HG02571 (cell line): ENCODE data around the gene CHIT1.

Source experiments
- ATAC-seq: cut with Tn5 transposase; IDR thresholded peaks from one replicate; pipeline ENCODE4 v1.9.1; 2021; ENCODE audit warnings: mild to moderate bottlenecking, moderate library complexity; ENCODE audit not compliant: unreplicated experiment

Gene CHIT1

DNA sequence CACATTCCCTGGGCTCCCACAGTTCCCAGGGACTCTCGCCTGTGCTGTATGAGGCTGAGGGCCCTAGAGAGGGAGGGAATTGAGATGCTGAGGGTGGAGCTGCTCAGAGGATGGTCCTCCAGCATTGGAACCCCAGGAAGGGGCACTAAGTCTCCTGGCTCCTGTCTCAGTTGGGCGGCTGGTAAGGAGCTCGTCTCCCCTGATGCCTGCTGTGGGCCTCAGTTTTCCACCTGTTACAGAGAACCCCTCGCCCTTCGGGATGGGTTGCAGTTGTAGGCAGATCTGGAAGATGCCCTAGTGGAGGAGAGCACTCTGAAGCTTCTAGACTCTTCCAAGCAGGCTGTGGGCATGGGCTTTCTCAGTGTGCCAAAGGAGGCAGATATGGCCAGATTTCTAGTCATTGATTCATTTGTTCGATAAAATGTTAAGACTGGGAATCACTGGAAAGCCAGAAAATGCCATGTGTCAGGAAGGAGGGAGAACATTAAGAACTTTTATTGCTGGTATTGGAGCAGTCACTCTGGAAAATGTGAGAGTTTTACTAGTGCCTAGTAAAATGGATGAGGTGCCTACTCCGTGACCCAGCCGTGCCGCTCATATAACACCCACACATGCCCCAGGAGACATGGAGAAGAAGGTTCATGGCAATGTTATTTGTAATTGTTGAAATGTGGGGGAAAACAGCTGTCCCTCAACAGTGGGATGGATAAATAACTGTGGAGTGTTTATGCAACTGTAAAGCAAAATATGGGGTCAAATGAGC lies 53.0 kb downstream of the CHIT1 start:
- no peak for ATAC-seq

DNA sequence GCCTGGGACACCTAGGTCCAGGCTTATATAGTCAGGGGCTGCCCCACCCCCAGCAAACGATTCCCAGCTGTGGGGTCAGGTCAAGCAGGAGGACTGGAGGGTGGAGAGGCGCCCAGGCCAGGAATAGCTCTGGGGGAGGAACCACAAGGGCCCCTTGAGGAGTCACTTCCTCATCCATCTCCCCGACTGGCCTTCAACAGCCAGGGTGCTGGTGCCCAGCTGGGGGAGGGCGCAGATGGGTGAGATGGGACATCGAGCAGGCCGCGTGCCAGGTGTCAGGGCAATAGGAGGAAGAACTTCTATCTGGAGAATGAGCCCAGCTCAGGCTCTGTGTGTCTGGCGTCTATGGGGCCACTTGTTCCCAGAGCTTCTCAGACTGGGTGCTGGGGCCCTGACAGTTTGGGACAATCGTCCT lies 53.6 kb downstream of the CHIT1 start:
- ATAC-seq = no peak

GRCh38 chr1:203175237-203175826 lies 54.1 kb downstream of the CHIT1 start, which contains the start of gene MYBPH:
Gene MYBPH, minus strand, starts transcription at chr1:203175826. Its CDS starts 71 bp downstream, at chr1:203175755.
- ATAC-seq = no peak

GRCh38 chr1:203174324-203174985 lies 55.0 kb downstream of the CHIT1 start:
- no peak for ATAC-seq

- ATAC-seq = no peak
Measured at GRCh38 chr1:203173566-203173965, 55.9 kb downstream of the CHIT1 start.

DNA sequence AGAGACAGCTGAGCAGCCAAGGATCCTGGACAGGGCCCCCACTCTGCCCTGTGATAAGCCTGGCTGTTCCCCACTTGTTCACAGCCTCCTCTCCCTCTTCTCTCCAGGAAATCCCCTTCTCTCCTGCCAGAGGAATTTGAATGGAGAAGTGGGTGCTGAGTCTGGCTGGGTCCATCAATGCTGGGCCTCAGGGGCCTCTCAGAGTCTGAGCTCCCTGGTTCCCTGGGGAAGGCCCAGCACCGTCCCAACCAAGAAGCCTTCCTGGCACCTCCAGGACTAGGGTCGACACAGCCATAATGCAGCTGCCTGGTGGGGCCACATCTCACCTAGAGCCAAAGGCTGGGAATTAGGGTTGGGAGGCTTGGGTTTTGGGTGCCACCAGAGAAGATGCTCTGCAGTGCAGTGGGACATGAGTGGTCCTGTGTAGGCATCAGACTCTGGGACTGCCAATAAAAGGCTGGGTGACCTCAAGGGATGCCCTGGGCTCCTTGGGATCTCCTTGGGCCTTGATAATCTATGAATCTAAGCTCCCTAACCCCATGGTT lies 56.4 kb downstream of the CHIT1 start:
- no peak for ATAC-seq

- ATAC-seq = no peak
Measured at GRCh38 chr1:203172184-203173010, 57.1 kb downstream of the CHIT1 start.

- ATAC-seq = no peak
Measured at GRCh38 chr1:203171341-203172183, 57.9 kb downstream of the CHIT1 start.

- ATAC-seq = no peak
Measured at GRCh38 chr1:203170625-203171330, 58.7 kb downstream of the CHIT1 start.

DNA sequence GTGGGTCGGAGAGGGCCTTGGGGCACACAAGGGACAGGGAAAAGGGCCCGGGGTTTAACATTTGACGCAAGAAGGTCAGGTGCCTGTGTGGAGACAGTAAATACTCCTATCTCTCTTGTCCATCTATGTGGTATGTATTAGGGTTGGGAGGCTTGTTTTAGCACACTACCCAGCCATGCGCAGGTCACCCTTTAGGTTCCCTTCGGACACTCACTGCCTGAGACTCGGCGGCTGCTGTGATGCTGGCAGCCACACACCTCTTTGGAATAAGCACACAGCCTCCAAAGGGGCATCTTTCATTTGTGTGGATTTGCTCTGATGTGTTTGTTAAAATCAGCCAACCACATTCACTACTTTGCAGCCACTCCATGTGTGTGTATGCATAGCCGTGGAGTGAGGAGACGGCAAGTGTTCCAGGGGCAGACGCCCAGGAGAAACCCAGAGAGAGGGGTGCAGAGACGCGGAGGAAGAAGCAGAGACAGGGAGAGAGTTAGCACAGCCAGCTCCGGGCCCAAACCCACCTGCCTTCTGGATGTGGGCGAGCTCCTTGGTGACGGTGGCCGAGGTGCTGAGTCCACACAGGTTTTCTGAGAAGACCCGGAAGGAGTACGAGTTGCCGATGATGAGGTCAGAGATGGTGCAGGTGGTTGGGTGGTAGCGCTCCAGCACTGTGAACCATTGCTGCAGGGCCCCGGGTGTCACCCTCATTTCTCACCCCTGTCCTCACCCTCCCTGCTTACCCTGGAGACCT lies 59.5 kb downstream of the CHIT1 start:
- no peak for ATAC-seq

DNA sequence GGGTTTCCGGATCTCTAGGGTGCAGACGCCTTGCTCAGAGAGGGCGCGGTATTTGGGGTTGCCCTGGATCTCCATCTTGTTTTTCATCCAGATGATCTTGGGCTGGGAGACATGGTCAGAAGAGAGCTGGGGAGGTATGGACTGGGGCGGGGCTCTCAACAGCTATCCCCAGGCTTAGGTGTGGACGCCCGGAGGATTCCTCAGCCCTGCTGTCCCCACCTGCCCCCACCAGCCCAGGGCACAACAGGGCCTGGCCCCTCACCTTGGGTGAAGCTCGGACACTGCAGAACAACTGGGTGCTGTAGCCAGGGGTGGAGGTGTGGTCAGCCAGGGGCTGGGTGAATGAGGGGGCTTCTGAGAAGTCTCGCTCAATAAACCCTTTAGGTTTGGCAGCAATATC lies 60.5 kb downstream of the CHIT1 start:
- ATAC-seq = no peak

GRCh38 chr1:203168256-203168786 lies 61.2 kb downstream of the CHIT1 start:
- no peak for ATAC-seq

DNA sequence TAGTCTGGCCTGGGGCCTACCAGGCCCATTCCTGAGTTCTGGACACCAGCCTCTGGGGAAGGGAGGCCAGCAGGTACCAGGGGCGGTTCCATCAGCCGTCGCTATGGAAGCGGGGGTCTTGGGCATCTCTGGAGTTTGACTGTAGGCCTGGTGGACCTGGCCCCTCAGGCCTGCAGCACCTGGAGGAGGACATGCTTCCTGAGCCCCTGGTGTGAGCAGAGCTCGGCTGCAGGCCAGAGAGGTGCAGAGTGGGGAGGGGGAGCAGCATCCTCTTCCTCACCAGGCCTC lies 61.6 kb downstream of the CHIT1 start:
- ATAC-seq = no peak

DNA sequence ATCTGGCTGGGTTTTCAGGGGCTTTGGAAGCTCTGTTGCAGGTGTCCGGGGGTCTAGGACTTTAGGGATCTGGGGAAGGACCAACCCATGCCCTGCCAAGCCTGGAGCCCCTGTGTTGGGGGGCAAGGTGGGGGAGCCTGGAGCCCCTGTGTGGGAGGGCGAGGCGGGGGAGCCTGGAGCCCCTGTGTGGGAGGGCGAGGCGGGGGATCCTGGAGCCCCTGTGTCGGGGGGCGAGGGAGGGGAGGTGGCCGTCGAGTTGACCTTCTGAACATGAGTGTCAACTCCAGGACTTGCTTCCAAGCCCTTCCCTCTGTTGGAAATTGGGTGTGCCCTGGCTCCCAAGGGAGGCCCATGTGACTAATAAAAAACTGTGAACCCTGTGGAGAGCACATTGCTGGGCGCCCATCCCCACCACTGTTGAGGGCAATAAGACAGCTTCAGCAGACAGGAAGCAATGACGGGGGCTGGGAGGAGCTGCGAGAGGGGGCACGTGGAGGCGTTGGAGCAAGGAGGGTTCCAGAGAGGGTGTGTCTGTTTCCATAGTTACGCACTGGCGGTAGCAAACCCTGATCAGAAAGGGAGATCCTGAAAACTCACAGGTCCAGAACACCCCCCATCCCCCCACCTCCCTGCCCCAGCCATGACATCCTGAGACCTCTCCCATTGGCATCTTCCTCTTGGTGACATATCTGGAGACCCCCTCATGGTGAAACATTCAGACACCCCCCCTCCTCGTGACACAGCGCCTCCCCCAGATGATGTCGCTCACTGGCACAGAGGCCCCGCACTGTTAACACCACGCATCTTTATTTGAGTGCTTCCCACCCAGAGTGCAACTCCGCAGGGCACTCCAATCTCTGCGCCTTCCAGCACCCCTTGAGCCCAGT lies 62.2 kb downstream of the CHIT1 start:
- ATAC-seq = no peak

- ATAC-seq = no peak
Measured at GRCh38 chr1:203166192-203166940, 63.1 kb downstream of the CHIT1 start.
